ENCODE data around the gene LIME1.

LIME1 gene

DNA sequence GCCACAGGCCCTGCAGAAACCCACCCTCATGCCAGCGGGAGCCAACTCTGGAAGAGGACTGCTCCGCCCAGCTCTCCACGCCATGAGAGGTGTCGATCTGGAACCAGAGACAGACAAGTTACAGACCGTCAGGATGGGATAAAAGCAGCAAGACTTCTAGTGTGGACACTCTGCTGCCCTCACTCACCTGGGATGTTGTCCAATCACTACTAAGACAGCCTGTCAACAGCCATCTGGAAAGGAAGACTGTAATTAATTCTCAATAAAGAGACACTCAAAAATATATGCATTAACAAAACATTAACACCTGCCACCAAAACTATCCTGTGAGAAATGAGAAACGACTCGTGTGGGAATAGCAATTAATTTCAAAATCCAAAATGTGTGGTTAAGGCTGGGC, 31.4 kb downstream of the LIME1 start:
- H3K4me3 ChIP-seq (ENCODE audit: low read depth, low read length), result no peak overlapping the region

DNA sequence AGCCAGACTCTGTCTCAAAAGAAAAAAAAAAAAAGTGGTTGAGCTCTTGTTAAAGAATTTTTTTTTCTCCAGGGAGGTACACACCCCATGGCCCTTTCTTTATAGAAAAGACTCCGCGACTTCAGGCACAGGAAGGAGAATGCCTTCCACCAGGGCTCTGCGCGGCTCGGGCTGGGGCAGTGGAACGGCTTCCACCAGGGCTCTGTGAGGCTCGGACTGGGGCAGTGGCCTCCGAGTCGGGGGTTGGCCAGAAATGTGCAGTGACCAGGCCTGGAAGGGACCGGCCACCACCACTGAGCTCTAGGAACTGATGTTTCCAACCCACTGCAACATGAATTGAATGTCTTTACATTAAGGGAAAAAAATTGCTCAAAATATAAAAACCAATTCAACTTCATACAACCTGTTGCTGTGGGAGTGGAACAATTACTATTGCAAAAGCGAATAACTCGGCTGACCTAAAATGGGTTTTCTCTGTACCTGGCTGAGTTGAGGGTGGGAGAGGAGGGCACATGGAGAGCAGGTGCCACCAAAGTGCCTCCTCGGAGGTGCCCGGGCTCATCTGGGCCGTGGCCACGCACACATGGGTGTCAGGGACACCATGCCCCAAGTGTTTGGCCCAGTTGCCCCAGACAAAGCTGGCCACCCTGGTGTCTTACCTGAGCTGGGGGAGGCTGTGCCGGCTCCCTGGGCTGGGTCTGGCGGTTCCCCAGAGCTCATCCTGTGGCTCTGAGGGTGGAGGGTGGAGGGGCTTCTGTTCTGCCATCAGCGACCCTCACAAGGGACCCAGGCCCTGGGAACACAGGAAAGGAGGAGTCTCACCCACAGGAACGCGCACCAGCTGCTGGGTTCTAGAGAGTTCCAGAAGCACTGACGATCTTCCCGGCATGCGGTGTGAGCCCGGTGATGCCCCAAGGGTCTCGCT, 32.4 kb downstream of the LIME1 start:
- no peak for TF ChIP-seq CTCF (IDR thresholded peaks at IDR 0.05; ENCODE audit: borderline replicate concordance, insufficient read depth, low read depth, low read length)
- no peak overlapping the region for H3K4me3 ChIP-seq (ENCODE audit: low read depth, low read length)

More for the DNA sequence above, 31.4 kb downstream of the LIME1 start:
- no peak for TF ChIP-seq CTCF (IDR thresholded peaks at IDR 0.05; ENCODE audit: borderline replicate concordance, insufficient read depth, low read depth, low read length)

DNA sequence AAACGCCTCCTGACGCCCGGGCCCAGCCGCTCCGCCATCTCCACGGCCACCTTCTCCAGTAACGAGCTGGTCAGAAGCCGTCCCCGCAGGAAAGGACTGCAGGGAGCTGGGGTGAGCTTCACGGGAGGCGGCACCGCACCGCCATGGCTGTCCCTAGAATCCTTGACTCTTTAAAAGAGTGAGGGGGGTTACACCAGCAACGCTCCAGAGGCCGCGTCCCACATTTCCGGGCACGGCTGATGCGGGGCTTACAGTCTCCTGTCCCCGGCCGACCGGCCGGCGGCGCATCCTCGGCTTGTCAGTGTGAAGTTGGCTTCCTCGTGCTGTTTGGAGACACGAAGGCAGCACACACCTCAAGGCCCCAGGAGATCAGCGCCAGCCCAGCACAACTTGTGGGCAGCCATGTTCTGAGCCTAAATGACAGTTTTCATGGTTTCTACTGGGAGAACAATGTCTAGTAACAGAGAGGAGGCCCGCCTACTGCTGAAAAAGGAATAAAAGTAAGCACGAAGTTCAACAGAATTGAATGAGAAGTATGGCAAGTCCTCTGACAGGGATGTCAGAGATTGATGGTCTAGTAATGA, 33.5 kb downstream of the LIME1 start:
- no peak for TF ChIP-seq CTCF (IDR thresholded peaks at IDR 0.05; ENCODE audit: borderline replicate concordance, insufficient read depth, low read depth, low read length)

GRCh38 chr20:63771046-63771707, 34.7 kb downstream of the LIME1 start:
- no peak overlapping the region for H3K4me3 ChIP-seq (ENCODE audit: low read depth, low read length)
- TF ChIP-seq CTCF (IDR thresholded peaks at IDR 0.05; ENCODE audit: borderline replicate concordance, insufficient read depth, low read depth, low read length), result no peak

More for the DNA sequence above, 33.5 kb downstream of the LIME1 start:
- no peak overlapping the region for H3K4me3 ChIP-seq (ENCODE audit: low read depth, low read length)

DNA sequence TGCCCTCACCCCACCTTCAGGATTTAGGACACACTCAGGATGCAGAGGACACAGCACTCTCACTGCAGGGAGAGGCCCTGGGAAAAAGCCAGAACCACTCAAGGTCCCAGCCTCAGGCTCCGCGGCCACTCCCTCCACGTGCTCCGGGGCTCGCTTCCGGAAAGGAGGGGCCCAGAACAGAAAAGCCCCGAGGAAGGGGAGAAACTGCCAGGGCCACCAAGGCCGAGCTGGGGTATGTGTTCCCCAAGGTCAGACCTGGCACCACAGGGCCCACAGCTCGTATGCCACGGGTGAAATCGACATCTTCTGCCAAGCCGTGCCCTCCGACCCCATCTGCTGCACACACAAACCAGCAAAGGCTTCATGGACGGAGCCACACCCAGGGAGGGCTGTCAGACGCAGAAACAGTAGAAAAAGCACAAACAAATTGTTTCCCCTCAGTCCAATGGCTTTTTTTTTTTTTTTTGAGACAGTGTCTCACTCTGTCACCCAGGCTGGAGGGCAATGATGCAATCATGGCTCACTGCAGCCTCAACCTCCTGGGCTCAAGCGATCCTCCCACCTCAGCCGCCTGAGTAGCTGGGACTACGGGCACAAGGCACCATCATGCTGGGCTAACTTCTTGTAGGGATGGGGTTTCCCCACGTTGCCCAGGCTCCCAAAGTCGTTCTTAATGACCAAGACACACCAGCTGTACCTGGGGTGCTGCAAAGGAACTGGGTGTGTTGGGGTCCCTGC, 36.5 kb downstream of the LIME1 start:
- TF ChIP-seq CTCF (IDR thresholded peaks at IDR 0.05; ENCODE audit: borderline replicate concordance, insufficient read depth, low read depth, low read length), result no peak
- no peak overlapping the region for H3K4me3 ChIP-seq (ENCODE audit: low read depth, low read length)

- no peak for TF ChIP-seq CTCF (IDR thresholded peaks at IDR 0.05; ENCODE audit: borderline replicate concordance, insufficient read depth, low read depth, low read length)
- no peak overlapping the region for H3K4me3 ChIP-seq (ENCODE audit: low read depth, low read length)
Observed at GRCh38 chr20:63773571-63774241, 37.2 kb downstream of the LIME1 start.

Measured in GM12875 (cell line).